ENCODE results near the gene HOMER1.

- TF ChIP-seq CTCF (IDR thresholded peaks at IDR 0.05; ENCODE audit: insufficient read depth, low read length, poor library complexity, severe bottlenecking) (no peak), EZH2phosphoT487 (conservative IDR thresholded peaks at IDR 0.05; ENCODE audit: low read length) (no peak)
Observed at GRCh38 chr5:79517601-79518000, 3.7 kb upstream of the HOMER1 start.

Data from SU-DHL-6 (cell line).